IMR-90 (cell line): ENCODE data around the gene PTH2. TPM values are rescaled to one million over a fixed set of nuclear protein-coding genes. Genes with fewer than 3 reads are reported as not detected.

ENCODE experiments used
- ATAC-seq: fragments of 200-7000 bp; cut with Tn5 transposase; 2 replicates; pipeline ENCODE4 v1.9.1; 2020; ENCODE audit warnings: low read depth, mild to moderate bottlenecking, moderate library complexity
- BruUV-seq: library from RNA; stranded (reverse); fragments of 400-500 nt; replicated peaks from 2 replicates; lab custom pipeline; 2021; lab: Mats Ljungman, UMichigan
- CTCF ChIA-PET: fragments of 300-600 bp; formaldehyde crosslinking; extraction: SDS; loops from one replicate; lab custom pipeline; 2021; ENCODE audit warnings: antibody characterized with exemption; lab: Yijun Ruan, JAX
- POLR2A ChIA-PET: fragments of 300-600 bp; sonication (Branson Sonifier 250); formaldehyde crosslinking; loops from one replicate; lab custom pipeline; 2022; ENCODE audit warnings: antibody characterized with exemption; ENCODE audit not compliant: unreplicated experiment; lab: Charles Lee
- DNase-seq: peaks from one replicate; pipeline ENCODE4 v3.0.0; 2013
- H2AFZ ChIP-seq: replicated peaks from 2 replicates; pipeline ENCODE3; 2013; ENCODE audit warnings: low read length, mild to moderate bottlenecking; ENCODE audit not compliant: poor library complexity
- H2AK5ac ChIP-seq: 2 replicates; pipeline ENCODE4 v1.6.1; 2013; ENCODE audit warnings: low read depth, low read length, inconsistent platforms
- H2AK9ac ChIP-seq: replicated peaks from 2 replicates; pipeline ENCODE3; 2013; ENCODE audit warnings: mild to moderate bottlenecking, low read depth, low read length, moderate library complexity; ENCODE audit not compliant: poor library complexity
- H2BK120ac ChIP-seq: 2 replicates; pipeline ENCODE4 v1.6.1; 2013; ENCODE audit warnings: low read depth, low read length, inconsistent platforms
- H2BK15ac ChIP-seq: 3 replicates; pipeline ENCODE4 v1.6.1; 2013; ENCODE audit warnings: low read depth, low read length, inconsistent platforms
- H2BK20ac ChIP-seq: 2 replicates; pipeline ENCODE4 v1.6.1; 2013; ENCODE audit warnings: low read depth, mild to moderate bottlenecking, inconsistent platforms, low read length, moderate library complexity
- H2BK5ac ChIP-seq: 2 replicates; pipeline ENCODE4 v1.6.1; 2013; ENCODE audit warnings: mild to moderate bottlenecking, low read depth, low read length, inconsistent platforms; ENCODE audit not compliant: poor library complexity, severe bottlenecking
- H3K14ac ChIP-seq: replicated peaks from 2 replicates; pipeline ENCODE4 v1.6.1; 2013; ENCODE audit warnings: low read depth, low read length, inconsistent platforms
- H3K18ac ChIP-seq: 2 replicates; pipeline ENCODE4 v1.6.1; 2013; ENCODE audit warnings: low read depth, low read length, control low read depth
- H3K23ac ChIP-seq: 2 replicates; pipeline ENCODE4 v1.6.1; 2013; ENCODE audit warnings: low read depth, low read length, inconsistent platforms
- H3K27ac ChIP-seq: 2 replicates; pipeline ENCODE4 v1.5.1; 2013; ENCODE audit warnings: mild to moderate bottlenecking, control low read depth, low read length; ENCODE audit not compliant: insufficient read depth
- H3K27me3 ChIP-seq: 2 replicates; pipeline ENCODE4 v1.6.1; 2013; ENCODE audit warnings: low read length; ENCODE audit not compliant: control insufficient read depth, insufficient read depth
- H3K36me3 ChIP-seq: 2 replicates; pipeline ENCODE4 v1.6.1; 2013; ENCODE audit warnings: low read length, mixed read lengths; ENCODE audit not compliant: control insufficient read depth, insufficient read depth
- H3K4ac ChIP-seq: 2 replicates; pipeline ENCODE4 v1.6.1; 2013; ENCODE audit warnings: low read depth, low read length, inconsistent platforms
- H3K4me1 ChIP-seq: 2 replicates; pipeline ENCODE4 v1.6.1; 2013; ENCODE audit warnings: low read length, mixed read lengths; ENCODE audit not compliant: control insufficient read depth, insufficient read depth
- H3K4me2 ChIP-seq: 2 replicates; pipeline ENCODE4 v1.6.1; 2013; ENCODE audit warnings: low read depth, mild to moderate bottlenecking, control low read depth, low read length, moderate library complexity
- H3K4me3 ChIP-seq: 2 replicates; pipeline ENCODE4 v1.5.1; 2013; ENCODE audit warnings: low read depth, mild to moderate bottlenecking, control low read depth, low read length, moderate library complexity; ENCODE audit not compliant: insufficient read depth
- H3K56ac ChIP-seq: 2 replicates; pipeline ENCODE4 v1.6.1; 2013; ENCODE audit warnings: low read length, inconsistent platforms; ENCODE audit not compliant: insufficient read depth; ENCODE audit errors: extremely low read depth
- H3K79me1 ChIP-seq, 2 experiments: 2 replicates each; pipeline ENCODE4 v1.6.1; 2013; ENCODE audit warnings: low read length in 2 of 2, inconsistent platforms in 1 of 2, low read depth in 1 of 2
- H3K9ac ChIP-seq: 2 replicates; pipeline ENCODE4 v1.6.1; 2013; ENCODE audit warnings: low read depth, low read length, control low read depth
- H3K9me1 ChIP-seq: 2 replicates; pipeline ENCODE4 v1.6.1; 2013; ENCODE audit warnings: low read length, inconsistent platforms; ENCODE audit not compliant: insufficient read depth
- H3K9me3 ChIP-seq: 2 replicates; pipeline ENCODE4 v1.6.1; 2013; ENCODE audit warnings: low read length; ENCODE audit not compliant: control insufficient read depth, insufficient read depth
- H4K20me1 ChIP-seq: 2 replicates; pipeline ENCODE4 v1.6.1; 2013; ENCODE audit warnings: low read length, inconsistent platforms; ENCODE audit not compliant: insufficient read depth
- H4K5ac ChIP-seq: 2 replicates; pipeline ENCODE4 v1.6.1; 2013; ENCODE audit warnings: mild to moderate bottlenecking, low read depth, low read length, control low read depth
- H4K8ac ChIP-seq, 2 experiments: 2 replicates each; pipeline ENCODE4 v1.6.1; 2013; ENCODE audit warnings: low read depth in 2 of 2, low read length in 2 of 2, control low read depth in 1 of 2, inconsistent platforms in 1 of 2
- H4K91ac ChIP-seq: 2 replicates; pipeline ENCODE4 v1.6.1; 2013; ENCODE audit warnings: low read depth, low read length, inconsistent platforms; ENCODE audit not compliant: insufficient read depth
- BHLHE40 ChIP-seq: fragments of 150-350 bp; IDR thresholded peaks from 2 replicates; pipeline ENCODE4 v1.6.1; 2016; ENCODE audit warnings: mild to moderate bottlenecking, low read depth, low read length
- CHD1 ChIP-seq: IDR thresholded peaks from 2 replicates; pipeline ENCODE4 v1.6.1; 2012; ENCODE audit warnings: low read depth, low read length, improper control_type of control experiment
- CTCF ChIP-seq: conservative IDR thresholded peaks from 2 replicates; pipeline ENCODE4 v1.5.1; 2012; ENCODE audit warnings: mild to moderate bottlenecking, low read depth, low read length, improper control_type of control experiment
- FOS ChIP-seq: fragments of 150-350 bp; IDR thresholded peaks from 2 replicates; pipeline ENCODE4 v1.6.1; 2016; ENCODE audit warnings: low read depth, low read length
- MAFK ChIP-seq: IDR thresholded peaks from 2 replicates; pipeline ENCODE4 v1.6.1; 2012; ENCODE audit warnings: low read depth, low read length, improper control_type of control experiment
- NFE2L2 ChIP-seq: fragments of 150-350 bp; IDR thresholded peaks from 2 replicates; pipeline ENCODE4 v1.6.1; 2016; ENCODE audit warnings: low read depth, mild to moderate bottlenecking, low read length
- POLR2A ChIP-seq: IDR thresholded peaks from 2 replicates; pipeline ENCODE4 v1.6.1; 2012; ENCODE audit warnings: mild to moderate bottlenecking, low read depth, low read length
- RAD21 ChIP-seq: IDR thresholded peaks from 2 replicates; pipeline ENCODE4 v1.6.1; 2012; ENCODE audit warnings: low read length, improper control_type of control experiment
- RCOR1 ChIP-seq: IDR thresholded peaks from 2 replicates; pipeline ENCODE4 v1.6.1; 2012; ENCODE audit warnings: mild to moderate bottlenecking, low read length, improper control_type of control experiment; ENCODE audit not compliant: insufficient replicate concordance
- SMC3 ChIP-seq: fragments of 150-350 bp; IDR thresholded peaks from 2 replicates; pipeline ENCODE4 v1.6.1; 2016; ENCODE audit warnings: low read depth, mild to moderate bottlenecking, antibody characterized with exemption, low read length, moderate library complexity
- WGBS, 2 experiments: methylation state at CpG; one replicate each; pipeline versions ENCODE4 v1.1.5 to v1.1.7; 2013; ENCODE audit warnings: missing lambda C conversion rate in 2 of 2; ENCODE audit not compliant: insufficient read length in 1 of 2; ENCODE audit errors: extremely low coverage in 2 of 2; 5-methylcytosine and 5-hydroxymethylcytosine counted together
- dilution Hi-C: fragments of 300-500 bp; cut with HindIII; formaldehyde crosslinking; loops from one replicate; pipeline ENCODE4 v1.14.3; 2018; ENCODE audit warnings: low sequenced_read_pairs; ENCODE audit not compliant: unreplicated experiment
- in situ Hi-C: fragments of 300-500 bp; cut with MboI; formaldehyde crosslinking; loops from 3 replicates; pipeline ENCODE4 v1.14.3; 2019; ENCODE audit warnings: low sequenced_read_pairs, inconsistent platforms, mixed read lengths
- intact Hi-C: fragments of 100-400 bp; cut with micrococcal nuclease; formaldehyde crosslinking; loops from 2 replicates; pipeline ENCODE4 v1.10.0; 2022
- polyA plus RNA-seq, 3 experiments: library from polyadenylated mRNA; depleted of rRNA; stranded (reverse); fragments of >200 nt; gene quantifications; 2 replicates each; pipeline ENCODE4 v1.2.3, GENCODE V29; 2012; ENCODE audit warnings: low replicate concordance in 1 of 3
- total RNA-seq: library from RNA; depleted of rRNA; stranded (reverse); fragments of >200 nt; gene quantifications from 2 replicates; pipeline ENCODE4 v1.2.3, GENCODE V29; 2012
- TF ChIP-seq, protein P1 (sequence below): fragments of 150-350 bp; IDR thresholded peaks from 2 replicates; pipeline ENCODE4 v1.6.1; 2016; ENCODE audit warnings: low read depth, mild to moderate bottlenecking, low read length, moderate library complexity, borderline replicate concordance
- TF ChIP-seq, protein P2 (sequence below): fragments of 150-350 bp; IDR thresholded peaks from 2 replicates; pipeline ENCODE4 v1.6.1; 2017; ENCODE audit warnings: mild to moderate bottlenecking, antibody characterized with exemption, low read length, low read depth

Gene PTH2
- total and polyA plus RNA-seq, 2 of the 4 experiments (the other 2 are of a cell fraction): not detected

DNA sequence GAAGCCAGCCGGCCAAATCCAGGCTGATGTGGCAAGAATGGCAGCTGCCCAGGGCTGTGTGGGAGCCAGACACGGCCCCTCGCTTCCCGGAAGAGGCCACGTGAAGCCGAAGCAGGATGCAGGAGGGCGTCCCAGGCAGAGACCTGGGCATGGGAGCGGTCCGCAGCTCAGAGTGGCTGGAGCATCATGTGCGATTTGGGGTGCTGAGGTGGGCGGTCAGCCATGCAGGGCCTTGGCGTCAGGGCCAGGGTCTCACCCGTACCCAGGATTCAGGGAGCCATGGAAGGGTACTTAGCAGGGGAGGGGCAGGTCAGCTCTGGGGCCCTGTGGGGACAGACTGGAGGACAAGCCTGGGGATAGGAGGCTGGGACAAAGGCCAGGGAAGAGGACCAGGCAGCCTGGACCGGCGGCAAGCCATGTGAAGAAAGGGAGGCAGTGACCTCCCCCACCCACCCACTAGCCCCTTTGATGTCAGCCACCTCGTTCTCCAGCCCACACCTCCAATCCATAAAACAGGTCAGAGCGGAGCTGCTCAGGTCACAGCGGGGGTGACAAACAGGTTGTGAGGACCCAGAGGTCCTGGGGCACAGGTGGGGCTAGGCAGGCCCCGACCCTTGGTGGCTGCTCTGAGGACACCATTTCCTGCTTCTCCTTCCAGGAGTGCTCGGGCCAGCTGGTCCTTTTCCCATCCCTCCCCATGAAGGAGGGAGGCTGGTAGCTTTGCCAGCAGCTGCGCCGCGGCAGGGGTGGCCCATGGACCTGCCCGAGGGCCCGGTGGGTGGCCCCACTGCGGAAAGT is 32.9 kb downstream of the PTH2 start (continued):
- no peak for TF ChIP-seq BHLHE40

DNA sequence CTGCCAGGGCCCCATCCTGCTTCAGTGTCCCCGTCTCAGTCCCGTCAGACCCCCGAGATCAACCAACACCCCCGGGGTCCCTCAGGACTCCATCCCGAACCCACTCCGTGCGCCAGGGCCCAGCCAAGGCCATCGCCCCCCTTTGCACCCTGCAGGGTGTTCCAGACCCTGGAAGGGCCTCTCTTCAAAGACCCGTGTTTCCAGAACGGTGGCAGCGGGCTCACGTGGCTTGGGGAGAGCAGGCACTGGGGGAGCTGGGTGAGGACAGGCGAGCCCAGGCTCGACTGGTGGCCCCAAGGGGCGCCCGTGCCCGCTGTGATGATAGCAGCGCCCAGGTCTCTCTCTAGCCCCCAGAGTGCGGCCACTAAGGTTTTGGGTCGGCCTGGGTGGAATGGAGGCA is 33.8 kb downstream of the PTH2 start:
- no peak overlapping the region for H3K18ac ChIP-seq
- no peak overlapping the region for H4K5ac ChIP-seq
- H3K36me3 ChIP-seq: no peaks in the 10 kb centered on the region
- H2AFZ ChIP-seq: no peak overlapping the region
- no CpG with 5 or more reads among the region's 20 CpGs for WGBS, 2 experiments
- no peak overlapping the region for H3K9ac ChIP-seq
- no TSS peak for BruUV-seq
- ATAC-seq (no peak), DNase-seq (no peak)
- in situ Hi-C loops: no loop called here
- no peaks in the 10 kb centered on the region for H3K9me3 ChIP-seq
- H2BK5ac ChIP-seq: no peak overlapping the region
- no peak overlapping the region for H3K4me2 ChIP-seq
- H3K9me1 ChIP-seq: no peaks in the 10 kb centered on the region
- intact Hi-C loops: no loop called here
- no peak overlapping the region for H4K91ac ChIP-seq
- no peaks in the 10 kb centered on the region for H3K4me1 ChIP-seq
- no peak overlapping the region for H3K27ac ChIP-seq
- POLR2A ChIA-PET: no interaction called here
- no peak overlapping the region for H2BK20ac ChIP-seq
- H3K4ac ChIP-seq: no peak overlapping the region
- no peak overlapping the region for H3K14ac ChIP-seq
- CTCF ChIA-PET: no interaction called here
- peaks cover 28% of the 10 kb centered on the region for H3K27me3 ChIP-seq
- no peak overlapping the region for H2BK120ac ChIP-seq
- H3K79me1 ChIP-seq: no peaks in the 10 kb centered on the region
- TF ChIP-seq SMC3: no peak
- no peak for TF ChIP-seq FOS
- TF ChIP-seq, protein P1, sequence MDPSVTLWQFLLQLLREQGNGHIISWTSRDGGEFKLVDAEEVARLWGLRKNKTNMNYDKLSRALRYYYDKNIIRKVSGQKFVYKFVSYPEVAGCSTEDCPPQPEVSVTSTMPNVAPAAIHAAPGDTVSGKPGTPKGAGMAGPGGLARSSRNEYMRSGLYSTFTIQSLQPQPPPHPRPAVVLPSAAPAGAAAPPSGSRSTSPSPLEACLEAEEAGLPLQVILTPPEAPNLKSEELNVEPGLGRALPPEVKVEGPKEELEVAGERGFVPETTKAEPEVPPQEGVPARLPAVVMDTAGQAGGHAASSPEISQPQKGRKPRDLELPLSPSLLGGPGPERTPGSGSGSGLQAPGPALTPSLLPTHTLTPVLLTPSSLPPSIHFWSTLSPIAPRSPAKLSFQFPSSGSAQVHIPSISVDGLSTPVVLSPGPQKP: no peak
- no peak for TF ChIP-seq CHD1
- TF ChIP-seq, protein P2, sequence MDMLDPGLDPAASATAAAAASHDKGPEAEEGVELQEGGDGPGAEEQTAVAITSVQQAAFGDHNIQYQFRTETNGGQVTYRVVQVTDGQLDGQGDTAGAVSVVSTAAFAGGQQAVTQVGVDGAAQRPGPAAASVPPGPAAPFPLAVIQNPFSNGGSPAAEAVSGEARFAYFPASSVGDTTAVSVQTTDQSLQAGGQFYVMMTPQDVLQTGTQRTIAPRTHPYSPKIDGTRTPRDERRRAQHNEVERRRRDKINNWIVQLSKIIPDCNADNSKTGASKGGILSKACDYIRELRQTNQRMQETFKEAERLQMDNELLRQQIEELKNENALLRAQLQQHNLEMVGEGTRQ: no peak
- TF ChIP-seq MAFK: no peak
- no peak for TF ChIP-seq POLR2A
- no peak for TF ChIP-seq CTCF
- no peak for TF ChIP-seq NFE2L2
- no peak for TF ChIP-seq RAD21
- no peak for TF ChIP-seq RCOR1
- no peak overlapping the region for H3K56ac ChIP-seq
- dilution Hi-C loops: no loop called here
- H4K8ac ChIP-seq: no peak overlapping the region
- H2AK9ac ChIP-seq: no peak overlapping the region
- H2BK15ac ChIP-seq: no peak overlapping the region
- no peaks in the 10 kb centered on the region for H4K20me1 ChIP-seq
- H3K4me3 ChIP-seq: no peak overlapping the region
- H3K23ac ChIP-seq: no peak overlapping the region
- no peak overlapping the region for H2AK5ac ChIP-seq
